ENCODE measurements around the gene CAV2.

Gene CAV2

GRCh38 chr7:116495736-116496135 is 3.8 kb upstream of the CAV2 start:
- no peak overlapping the region for H3K27ac ChIP-seq
- TF ChIP-seq CTCF (IDR thresholded peaks at IDR 0.05) (no peak), ZFX (IDR thresholded peaks at IDR 0.05; ENCODE audit: borderline replicate concordance) (no peak)

GRCh38 chr7:116496653-116497052 is 2.9 kb upstream of the CAV2 start:
- no peak for TF ChIP-seq CTCF (IDR thresholded peaks at IDR 0.05)
- TF ChIP-seq ZFX (IDR thresholded peaks at IDR 0.05; ENCODE audit: borderline replicate concordance) = no peak
- H3K27ac ChIP-seq = no peak overlapping the region

GRCh38 chr7:116497708-116498107 is 1.8 kb upstream of the CAV2 start:
- no peak for TF ChIP-seq CTCF (IDR thresholded peaks at IDR 0.05)
- no peak for TF ChIP-seq ZFX (IDR thresholded peaks at IDR 0.05; ENCODE audit: borderline replicate concordance)
- no peak overlapping the region for H3K27ac ChIP-seq

- no peak for TF ChIP-seq ZFX (IDR thresholded peaks at IDR 0.05; ENCODE audit: borderline replicate concordance)
- TF ChIP-seq CTCF (IDR thresholded peaks at IDR 0.05) = no peak
- no peak overlapping the region for H3K27ac ChIP-seq
Observed at GRCh38 chr7:116500078-116500853, 728 bp downstream of the CAV2 start.

- no peak overlapping the region for H3K27ac ChIP-seq
- TF ChIP-seq CTCF (IDR thresholded peaks at IDR 0.05) (no peak), ZFX (IDR thresholded peaks at IDR 0.05; ENCODE audit: borderline replicate concordance) (no peak)
Observed at GRCh38 chr7:116501425-116502167, 2.1 kb downstream of the CAV2 start.

- TF ChIP-seq ZFX (IDR thresholded peaks at IDR 0.05; ENCODE audit: borderline replicate concordance) (no peak), CTCF (IDR thresholded peaks at IDR 0.05) (no peak)
- no peak overlapping the region for H3K27ac ChIP-seq
Observed at GRCh38 chr7:116502201-116503096, 2.9 kb downstream of the CAV2 start.
